ENCODE data around the gene FHL2.

DNA sequence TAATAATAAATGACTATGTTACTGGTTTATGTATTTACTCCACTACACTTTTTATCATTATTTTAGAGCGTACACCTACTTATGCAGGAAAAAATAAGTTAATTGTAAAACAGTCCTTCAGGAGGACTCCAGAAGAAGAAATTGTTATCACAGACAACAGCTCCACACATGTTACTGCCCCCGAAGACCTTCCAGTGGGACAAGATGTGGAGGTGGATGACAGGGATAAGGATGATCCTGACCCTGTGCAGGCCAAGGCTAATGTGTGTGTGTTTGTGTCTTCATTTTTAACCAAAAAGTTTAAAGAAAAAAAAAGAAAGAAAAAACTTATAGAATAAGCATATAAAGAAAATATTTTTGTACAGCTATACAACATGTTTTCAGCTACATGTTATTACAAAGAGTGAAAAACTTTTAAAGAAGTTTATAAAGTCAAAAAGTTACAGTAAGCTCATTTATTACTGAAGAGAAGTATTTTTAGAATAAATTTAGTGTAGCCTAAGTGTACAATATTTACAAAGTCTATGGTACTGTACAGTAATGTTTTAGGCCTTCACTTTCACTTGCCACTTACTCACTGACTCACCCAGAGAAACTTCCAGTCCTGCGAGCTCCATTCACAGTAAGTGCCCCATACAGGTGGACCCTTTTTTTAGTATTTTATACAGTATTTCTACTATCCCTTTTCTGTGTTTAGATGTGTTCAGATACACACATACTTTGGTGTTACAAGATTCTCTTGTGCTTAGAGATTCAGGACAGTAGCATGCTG is 76.8 kb downstream of the FHL2 start:
- no peak for TF ChIP-seq POLR2A (IDR thresholded peaks at IDR 0.05)
- TF ChIP-seq, protein P1, sequence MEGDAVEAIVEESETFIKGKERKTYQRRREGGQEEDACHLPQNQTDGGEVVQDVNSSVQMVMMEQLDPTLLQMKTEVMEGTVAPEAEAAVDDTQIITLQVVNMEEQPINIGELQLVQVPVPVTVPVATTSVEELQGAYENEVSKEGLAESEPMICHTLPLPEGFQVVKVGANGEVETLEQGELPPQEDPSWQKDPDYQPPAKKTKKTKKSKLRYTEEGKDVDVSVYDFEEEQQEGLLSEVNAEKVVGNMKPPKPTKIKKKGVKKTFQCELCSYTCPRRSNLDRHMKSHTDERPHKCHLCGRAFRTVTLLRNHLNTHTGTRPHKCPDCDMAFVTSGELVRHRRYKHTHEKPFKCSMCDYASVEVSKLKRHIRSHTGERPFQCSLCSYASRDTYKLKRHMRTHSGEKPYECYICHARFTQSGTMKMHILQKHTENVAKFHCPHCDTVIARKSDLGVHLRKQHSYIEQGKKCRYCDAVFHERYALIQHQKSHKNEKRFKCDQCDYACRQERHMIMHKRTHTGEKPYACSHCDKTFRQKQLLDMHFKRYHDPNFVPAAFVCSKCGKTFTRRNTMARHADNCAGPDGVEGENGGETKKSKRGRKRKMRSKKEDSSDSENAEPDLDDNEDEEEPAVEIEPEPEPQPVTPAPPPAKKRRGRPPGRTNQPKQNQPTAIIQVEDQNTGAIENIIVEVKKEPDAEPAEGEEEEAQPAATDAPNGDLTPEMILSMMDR (IDR thresholded peaks at IDR 0.05) = no peak
